OCI-M1 (cell line): ENCODE measurements around the gene FRYL.
A peak's percentile ranks its signal among the peaks of the same experiment; 100 is the strongest.
"Not testable (repeated sequence)": the region's sequence is repeated elsewhere in the genome, so short reads cannot be mapped to it uniquely, and the experiment has no call there.

Experiments
- DNase-seq: peaks from one replicate; lab custom pipeline; 2025; lab: John Stamatoyannopoulos, UW

Gene FRYL

GRCh38 chr4:48489683-48490011 lies 290.4 kb downstream of the FRYL start:
- no peak for DNase-seq

GRCh38 chr4:48484494-48485168 lies 295.4 kb downstream of the FRYL start:
- no peak for DNase-seq

GRCh38 chr4:48483777-48484493 lies 296.1 kb downstream of the FRYL start:
- peak; percentile 27 for DNase-seq

- DNase-seq, result peak; percentile 70
These were observed 296.9 kb downstream of the FRYL start, which contains the start of gene SLC10A4 for GRCh38 chr4:48483006-48483776. Gene SLC10A4 (plus strand): TSS chr4:48483343. CDS start chr4:48483562, 219 bp downstream.

- peak; percentile 84 for DNase-seq
These were observed 298.5 kb downstream of the FRYL start for GRCh38 chr4:48481581-48481980.

GRCh38 chr4:48478273-48478672 lies 301.8 kb downstream of the FRYL start:
- no peak for DNase-seq

- no peak for DNase-seq
These were observed 304.3 kb downstream of the FRYL start for GRCh38 chr4:48475770-48476169.

GRCh38 chr4:48472794-48473193 lies 307.3 kb downstream of the FRYL start:
- no peak for DNase-seq

- peak; percentile 31 for DNase-seq
These were observed 309.5 kb downstream of the FRYL start for GRCh38 chr4:48470570-48470969.

GRCh38 chr4:48470137-48470536 lies 309.9 kb downstream of the FRYL start:
- DNase-seq, result no peak

GRCh38 chr4:48467891-48468290 lies 312.2 kb downstream of the FRYL start:
- DNase-seq, result no peak

- DNase-seq, result no peak
These were observed 312.6 kb downstream of the FRYL start for GRCh38 chr4:48467442-48467841.

- no peak for DNase-seq
These were observed 317.7 kb downstream of the FRYL start for GRCh38 chr4:48462363-48462762.

GRCh38 chr4:48461000-48461399 lies 319.1 kb downstream of the FRYL start:
- no peak for DNase-seq

- no peak for DNase-seq
These were observed 325.5 kb downstream of the FRYL start for GRCh38 chr4:48454591-48454990.

GRCh38 chr4:48451656-48452055 lies 328.4 kb downstream of the FRYL start:
- not testable (repeated sequence) for DNase-seq

GRCh38 chr4:48450740-48451139 lies 329.3 kb downstream of the FRYL start:
- DNase-seq, result no peak

- no peak for DNase-seq
These were observed 330.9 kb downstream of the FRYL start for GRCh38 chr4:48449151-48449550.
